C4-2B (cell line): ENCODE results near the gene IRF2BP2.
"Not testable (repeated sequence)": the region's sequence is repeated elsewhere in the genome, so short reads cannot be mapped to it uniquely, and the experiment has no call there.

Experiments
- H3K27ac ChIP-seq: fragments of 450-650 bp; 2 replicates; pipeline ENCODE4 v1.5.1; 2017
- CTCF ChIP-seq: fragments of 450-650 bp; conservative IDR thresholded peaks from 2 replicates; pipeline ENCODE4 v1.5.1; 2017; ENCODE audit warnings: mild to moderate bottlenecking
- ZFX ChIP-seq: fragments of 450-650 bp; IDR thresholded peaks from 2 replicates; pipeline ENCODE4 v1.6.1; 2017

Gene IRF2BP2

GRCh38 chr1:234595899-234596298 lies 14.1 kb downstream of the IRF2BP2 start:
- no peak overlapping the region for H3K27ac ChIP-seq
- TF ChIP-seq CTCF (no peak), ZFX (no peak)

- not testable (repeated sequence) for H3K27ac ChIP-seq
Measured at GRCh38 chr1:234594575-234594974, 15.4 kb downstream of the IRF2BP2 start.

GRCh38 chr1:234593771-234594504 lies 16.0 kb downstream of the IRF2BP2 start:
- no peak overlapping the region for H3K27ac ChIP-seq
- TF ChIP-seq CTCF, result no peak
- TF ChIP-seq ZFX, result no peak

GRCh38 chr1:234593109-234593508 lies 16.9 kb downstream of the IRF2BP2 start:
- TF ChIP-seq ZFX, result no peak
- no peak for TF ChIP-seq CTCF
- no peak overlapping the region for H3K27ac ChIP-seq

- H3K27ac ChIP-seq, result no peak overlapping the region
- TF ChIP-seq ZFX (no peak), CTCF (no peak)
Measured at GRCh38 chr1:234592240-234592639, 17.7 kb downstream of the IRF2BP2 start.

GRCh38 chr1:234591131-234591530 lies 18.8 kb downstream of the IRF2BP2 start:
- H3K27ac ChIP-seq, result no peak overlapping the region

GRCh38 chr1:234589854-234590620 lies 19.9 kb downstream of the IRF2BP2 start:
- TF ChIP-seq CTCF, result no peak
- no peak for TF ChIP-seq ZFX
- no peak overlapping the region for H3K27ac ChIP-seq

More at GRCh38 chr1:234591131-234591530, 18.8 kb downstream of the IRF2BP2 start:
- TF ChIP-seq CTCF, result no peak
- no peak for TF ChIP-seq ZFX
